HepG2 (cell line): Measurements from ENCODE around the gene HLA-DPB1. TPM values are rescaled to one million over a fixed set of nuclear protein-coding genes. Genes with fewer than 3 reads are reported as not detected.

Source experiments
- ATAC-seq: fragments of 200-7000 bp; cut with Tn5 transposase; 3 replicates; pipeline ENCODE4 v1.9.1; 2020; ENCODE audit warnings: mild to moderate bottlenecking, moderate library complexity
- BruUV-seq: library from RNA; stranded (reverse); fragments of 400-500 nt; replicated peaks from 2 replicates; lab custom pipeline; 2021; lab: Mats Ljungman, UMichigan
- CTCF ChIA-PET: fragments of 300-600 bp; formaldehyde crosslinking; extraction: SDS; loops from one replicate; lab custom pipeline; 2021; ENCODE audit warnings: low total read pairs, inconsistent platforms, low intra/inter-chr PET ratio; lab: Yijun Ruan, JAX
- POLR2A ChIA-PET: fragments of 350-600 bp; sonication (Branson Sonifier 250); formaldehyde crosslinking; loops from one replicate; lab custom pipeline; 2020; ENCODE audit warnings: antibody characterized with exemption, inconsistent platforms; lab: Yijun Ruan, JAX
- DNase-seq: peaks from one replicate; pipeline ENCODE4 v3.0.0-alpha.2; 2015; ENCODE audit warnings: low spot score
- FAIRE-seq: peaks from 3 replicates; lab custom pipeline; 2011; peaks lifted over from hg19 to GRCh38; lab: Jason Lieb, UNC
- H2AFZ ChIP-seq: one replicate; pipeline ENCODE4 v1.6.1; 2011; ENCODE audit warnings: low read length, inconsistent platforms
- H3K27ac ChIP-seq: fragments of 300-600 bp; 3 replicates; pipeline ENCODE4 v1.8.0; 2011; ENCODE audit warnings: mixed run types, mild to moderate bottlenecking, mixed read lengths, low read length, inconsistent platforms; ENCODE audit not compliant: insufficient read depth; ENCODE audit errors: extremely low read length
- H3K27me3 ChIP-seq, 2 experiments: fragments of 200-600 bp in 1 of 2; 2 replicates in 1 of 2; 3 replicates in 1 of 2; pipeline versions ENCODE4 v1.6.0 to v1.8.0; 2011; ENCODE audit warnings: low read length in 2 of 2, mild to moderate bottlenecking in 2 of 2, moderate library complexity in 2 of 2, inconsistent platforms in 1 of 2; ENCODE audit not compliant: insufficient read depth in 2 of 2, control insufficient read depth in 1 of 2
- H3K36me3 ChIP-seq, 2 experiments: fragments of 200-600 bp in 1 of 2; replicated peaks in 1 of 2; 2 replicates in 1 of 2; 3 replicates in 1 of 2; pipeline versions ENCODE4 v1.5.1 to v1.8.0; 2011; ENCODE audit warnings: low read length in 2 of 2, inconsistent platforms in 1 of 2; ENCODE audit not compliant: insufficient read depth in 2 of 2, control insufficient read depth in 1 of 2
- H3K4me1 ChIP-seq: 2 replicates; pipeline ENCODE4 v1.5.1; 2012; ENCODE audit warnings: low read length, inconsistent platforms; ENCODE audit not compliant: insufficient read depth
- H3K4me2 ChIP-seq: 2 replicates; pipeline ENCODE4 v1.6.0; 2011; ENCODE audit warnings: low read depth, low read length, inconsistent platforms
- H3K4me3 ChIP-seq, 3 experiments: fragments of 200-600 bp in 1 of 3; sonication (generic), shearing (Covaris generic) in 1 of 3; replicated peaks in 1 of 3; 2 replicates each; pipeline ENCODE4 v1.5.1; 2011 to 2016; ENCODE audit warnings: low read length in 3 of 3, inconsistent platforms in 2 of 3, low read depth in 2 of 3, mild to moderate bottlenecking in 2 of 3, control low read depth in 1 of 3, mixed read lengths in 1 of 3; ENCODE audit not compliant: insufficient read depth in 1 of 3
- H3K79me2 ChIP-seq: one replicate; pipeline ENCODE4 v1.6.1; 2011; ENCODE audit warnings: low read length, inconsistent platforms; ENCODE audit not compliant: insufficient read depth
- H3K9ac ChIP-seq: 2 replicates; pipeline ENCODE4 v1.6.0; 2011; ENCODE audit warnings: mild to moderate bottlenecking, low read depth, low read length, inconsistent platforms; ENCODE audit not compliant: insufficient read depth
- H3K9me3 ChIP-seq: 2 replicates; pipeline ENCODE4 v1.5.1; 2012; ENCODE audit warnings: mild to moderate bottlenecking, low read length
- H4K20me1 ChIP-seq: 2 replicates; pipeline ENCODE4 v1.6.0; 2011; ENCODE audit warnings: inconsistent platforms, mild to moderate bottlenecking, low read length, moderate library complexity; ENCODE audit not compliant: insufficient read depth
- AHR ChIP-seq: IDR thresholded peaks from 2 replicates; pipeline ENCODE4 v1.6.1; 2018; ENCODE audit warnings: missing genetic modification reagents, missing compliant biosample characterization
- HDAC2 ChIP-seq: sonication (generic); formaldehyde crosslinking; IDR thresholded peaks from 2 replicates; pipeline ENCODE4 v1.4.0; 2020; ENCODE audit warnings: missing genetic modification reagents
- LBX2 ChIP-seq: sonication (generic); formaldehyde crosslinking; IDR thresholded peaks from 2 replicates; pipeline ENCODE4 v1.5.0; 2020; ENCODE audit warnings: missing genetic modification reagents, mild to moderate bottlenecking, borderline replicate concordance
- MEF2D ChIP-seq: sonication (generic); formaldehyde crosslinking; IDR thresholded peaks from 2 replicates; pipeline ENCODE4 v1.5.1; 2020; ENCODE audit warnings: mild to moderate bottlenecking, missing genetic modification reagents
- SNAPC4 ChIP-seq: sonication (generic); formaldehyde crosslinking; IDR thresholded peaks from 2 replicates; pipeline ENCODE4 v1.4.0; 2020; ENCODE audit warnings: mild to moderate bottlenecking, missing genetic modification reagents
- SP1 ChIP-seq, 2 experiments: fragments of 450-650 bp in 1 of 2; sonication (generic) in 1 of 2; formaldehyde crosslinking in 1 of 2; IDR thresholded peaks; 2 replicates each; pipeline versions ENCODE4 v1.4.0 to v1.6.1; 2016 to 2020; ENCODE audit warnings: missing genetic modification reagents in 1 of 2
- ZBTB34 ChIP-seq: sonication (generic); formaldehyde crosslinking; IDR thresholded peaks from 2 replicates; pipeline ENCODE4 v1.8.0; 2022; ENCODE audit warnings: mild to moderate bottlenecking, missing genetic modification reagents
- ZNF704 ChIP-seq: sonication (generic); formaldehyde crosslinking; IDR thresholded peaks from 2 replicates; pipeline ENCODE4 v1.8.1; 2023; ENCODE audit warnings: mild to moderate bottlenecking, inconsistent platforms, moderate library complexity, missing genetic modification reagents, borderline replicate concordance
- ZNF720 ChIP-seq: sonication (generic); formaldehyde crosslinking; IDR thresholded peaks from 2 replicates; pipeline ENCODE4 v1.4.0; 2020; ENCODE audit warnings: missing genetic modification reagents
- WGBS: methylation state at CpG from one replicate; pipeline ENCODE4 v1.1.6; 2017; ENCODE audit warnings: low lambda C conversion rate; 5-methylcytosine and 5-hydroxymethylcytosine counted together
- in situ Hi-C: cut with HindIII; loops from 2 replicates; pipeline ENCODE4 v1.10.0; 2017; ENCODE audit warnings: low pct_unique_long_range_greater_than_20kb; ENCODE audit not compliant: extremely low pct_ligation_motif_present
- intact Hi-C: fragments of 100-400 bp; cut with micrococcal nuclease; formaldehyde crosslinking; loops from one replicate; pipeline ENCODE4 v1.10.0; 2022; ENCODE audit not compliant: unreplicated experiment
- polyA plus RNA-seq, 8 experiments: library from polyadenylated mRNA; depleted of rRNA in 3 of 8; stranded (reverse) in 7 of 8; unstranded in 1 of 8; fragments of >200 nt; fragmentation: Illumina TruSeq in 4 of 8; extraction: Trizol in 4 of 8; gene quantifications; 2 replicates each; pipeline versions ENCODE4 v1.2.1 to v1.2.3, GENCODE V29; 2011 to 2016; ENCODE audit warnings: low read depth in 4 of 8, missing spikeins in 1 of 8, mixed read lengths in 1 of 8; ENCODE audit not compliant: insufficient read depth in 1 of 8
- total RNA-seq, 5 experiments: library from RNA; depleted of rRNA; stranded (reverse); fragments of >200 nt; fragmentation: Illumina TruSeq; extraction: Trizol; gene quantifications; 2 replicates each; pipeline ENCODE4 v1.2.3, GENCODE V29; 2016; ENCODE audit warnings: low read depth in 1 of 5

Gene HLA-DPB1
- total and polyA plus RNA-seq, 2 of the 13 experiments (the other 11 are each of a cell fraction or from before 2014, with no cell fraction given), result not detected

- TF ChIP-seq ZNF704 (CRISPR knock-in tag) (no peak), AHR (CRISPR knock-in tag) (no peak)
Observed at GRCh38 chr6:33069021-33069738, 6.6 kb upstream of the HLA-DPB1 start (continued).

- Histone ChIP-seq H3K4me3 (no peak overlapping the region), H3K36me3 (no peaks in the 10 kb centered on the region), H4K20me1 (no peaks in the 10 kb centered on the region), H2AFZ (no peak overlapping the region), H3K9ac (no peak overlapping the region), H3K27me3 (peaks cover 0 to 14% of the 10 kb centered on the region in 2 experiments; a peak in 3 of 5 replicates), H3K9me3 (no peaks in the 10 kb centered on the region), H3K79me2 (no peaks in the 10 kb centered on the region), H3K4me1 (no peaks in the 10 kb centered on the region), H3K4me2 (no peak overlapping the region), H3K27ac (no peak overlapping the region)
- BruUV-seq, result no TSS peak
- 2% methylated on average over 2 of the region's 2 CpGs for WGBS
- ChIA-PET POLR2A (no interaction called here), CTCF (no interaction called here)
- ATAC-seq (no peak), FAIRE-seq (no peak), DNase-seq (no peak)
- intact Hi-C loops (no loop called here), in situ Hi-C loops (no loop called here)
- TF ChIP-seq SP1 (IDR thresholded peaks at IDR 0.05) (no peak), SP1 (CRISPR knock-in tag; IDR thresholded peaks at IDR 0.05) (no peak), MEF2D (no peak), HDAC2 (CRISPR knock-in tag) (no peak), LBX2 (CRISPR knock-in tag) (no peak), ZNF720 (no peak), ZBTB34 (CRISPR knock-in tag) (no peak), SNAPC4 (no peak)
Observed at GRCh38 chr6:33070909-33071308, 4.9 kb upstream of the HLA-DPB1 start.
